Measurements from ENCODE around the gene TMCC1.

- TF ChIP-seq, protein P1, sequence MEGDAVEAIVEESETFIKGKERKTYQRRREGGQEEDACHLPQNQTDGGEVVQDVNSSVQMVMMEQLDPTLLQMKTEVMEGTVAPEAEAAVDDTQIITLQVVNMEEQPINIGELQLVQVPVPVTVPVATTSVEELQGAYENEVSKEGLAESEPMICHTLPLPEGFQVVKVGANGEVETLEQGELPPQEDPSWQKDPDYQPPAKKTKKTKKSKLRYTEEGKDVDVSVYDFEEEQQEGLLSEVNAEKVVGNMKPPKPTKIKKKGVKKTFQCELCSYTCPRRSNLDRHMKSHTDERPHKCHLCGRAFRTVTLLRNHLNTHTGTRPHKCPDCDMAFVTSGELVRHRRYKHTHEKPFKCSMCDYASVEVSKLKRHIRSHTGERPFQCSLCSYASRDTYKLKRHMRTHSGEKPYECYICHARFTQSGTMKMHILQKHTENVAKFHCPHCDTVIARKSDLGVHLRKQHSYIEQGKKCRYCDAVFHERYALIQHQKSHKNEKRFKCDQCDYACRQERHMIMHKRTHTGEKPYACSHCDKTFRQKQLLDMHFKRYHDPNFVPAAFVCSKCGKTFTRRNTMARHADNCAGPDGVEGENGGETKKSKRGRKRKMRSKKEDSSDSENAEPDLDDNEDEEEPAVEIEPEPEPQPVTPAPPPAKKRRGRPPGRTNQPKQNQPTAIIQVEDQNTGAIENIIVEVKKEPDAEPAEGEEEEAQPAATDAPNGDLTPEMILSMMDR (IDR thresholded peaks at IDR 0.05) = no peak
- no peak for TF ChIP-seq POLR2A (IDR thresholded peaks at IDR 0.05)
These were observed 272.5 kb downstream of the TMCC1 start for GRCh38 chr3:129620828-129621559.
